Thyroid gland (tissue), 4 donors: ENCODE results near the gene FBXO41. TPM values are rescaled to one million over a fixed set of nuclear protein-coding genes. Genes with fewer than 3 reads are reported as not detected.

ENCODE experiments used
- DNase-seq, 2 donors: peaks; one replicate each; pipeline ENCODE4 v3.0.0-alpha.2; 2019
- H3K27ac ChIP-seq, 3 donors: fragments of 200-600 bp; sonication (generic); 1 replicate in 2 of 3; 2 replicates in 1 of 3; pipeline ENCODE4 v1.5.1; 2016 to 2019; ENCODE audit warnings: mild to moderate bottlenecking in 1 of 3, moderate library complexity in 1 of 3
- H3K27me3 ChIP-seq: fragments of 200-600 bp; sonication (generic); one replicate; pipeline ENCODE4 v1.5.1; 2019
- H3K36me3 ChIP-seq, 2 donors: fragments of 200-600 bp; sonication (generic); one replicate each; pipeline ENCODE4 v1.5.1; 2016 to 2019
- H3K4me1 ChIP-seq, 2 donors: fragments of 200-600 bp; sonication (generic); one replicate each; pipeline ENCODE4 v1.5.1; 2017 to 2019
- H3K4me3 ChIP-seq, 3 donors: fragments of 200-600 bp; sonication (generic); replicated peaks in 1 of 3; 1 replicate in 2 of 3; 2 replicates in 1 of 3; pipeline ENCODE4 v1.5.1; 2016; ENCODE audit warnings: mild to moderate bottlenecking in 1 of 3
- H3K9me3 ChIP-seq: fragments of 200-600 bp; sonication (generic); one replicate; pipeline ENCODE4 v1.5.1; 2017
- POLR2A ChIP-seq, 2 donors: fragments of 450-650 bp; IDR thresholded peaks; one replicate each; pipeline ENCODE4 v1.6.1; 2017; ENCODE audit warnings: antibody characterized with exemption in 2 of 2, mild to moderate bottlenecking in 2 of 2, moderate library complexity in 1 of 2
- WGBS, 2 donors: methylation state at CpG; one replicate each; pipeline ENCODE4 v1.1.5; 2017; 5-methylcytosine and 5-hydroxymethylcytosine counted together
- intact Hi-C: fragments of 100-400 bp; cut with DNase I; formaldehyde crosslinking; loops from one replicate; pipeline ENCODE4 v1.15.1; 2023
- total RNA-seq, 4 donors: library from RNA; depleted of rRNA; stranded (reverse); fragments of >200 nt; gene quantifications; one replicate each; pipeline ENCODE4 v1.2.3, GENCODE V29; 2016
- TF ChIP-seq, protein P1 (sequence below), 6 experiments: fragments of 200-600 bp in 3 of 6; fragments of 450-650 bp in 3 of 6; sonication (generic) in 3 of 6; IDR thresholded peaks; one replicate each; pipeline ENCODE4 v1.5.1; 2016 to 2019; ENCODE audit warnings: antibody characterized with exemption in 6 of 6, mild to moderate bottlenecking in 2 of 6, inconsistent platforms in 1 of 6, moderate library complexity in 1 of 6

Gene FBXO41
- total RNA-seq, 4 donors from 2014 or later = 0.79 to 3.8 (median 1.3) TPM

DNA sequence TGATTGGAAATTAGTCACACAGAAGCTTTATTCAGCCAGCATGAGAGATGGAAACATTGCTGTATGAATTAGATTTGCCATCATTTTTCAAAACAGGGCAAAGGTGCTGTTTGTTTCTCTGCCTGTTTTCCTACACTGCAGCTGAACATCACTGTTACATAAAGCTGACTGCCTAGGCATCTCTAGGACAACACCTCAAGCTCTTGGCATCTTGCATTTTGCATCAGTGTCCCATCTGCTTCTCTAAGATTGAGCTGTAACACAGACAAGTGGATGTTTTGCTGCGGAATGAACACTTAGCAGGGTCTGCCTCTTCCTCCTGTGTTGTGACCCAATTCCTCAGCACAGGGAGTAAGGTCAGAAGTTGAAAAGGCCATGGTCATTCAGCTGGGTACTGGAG, 45.3 kb downstream of the FBXO41 start:
- WGBS, 2 donors = 82 to 87% methylated on average over 1 of the region's 1 CpG
- DNase-seq = no peak
- intact Hi-C loops = loop anchor here (10.0 kb wide), 1 partner anchor 164 kb away; the partner anchor contains the start of gene SFXN5
- Histone ChIP-seq H3K9me3 (no peaks in the 10 kb centered on the region), H3K4me1 (peaks cover 8 to 10% of the 10 kb centered on the region in 2 donors), H3K27me3 (no peaks in the 10 kb centered on the region), H3K27ac (no peak overlapping the region), H3K36me3 (peaks cover 12 to 28% of the 10 kb centered on the region in 2 donors), H3K4me3 (no peak overlapping the region)
- TF ChIP-seq POLR2A (IDR thresholded peaks at IDR 0.05) = no peak
- TF ChIP-seq, protein P1, sequence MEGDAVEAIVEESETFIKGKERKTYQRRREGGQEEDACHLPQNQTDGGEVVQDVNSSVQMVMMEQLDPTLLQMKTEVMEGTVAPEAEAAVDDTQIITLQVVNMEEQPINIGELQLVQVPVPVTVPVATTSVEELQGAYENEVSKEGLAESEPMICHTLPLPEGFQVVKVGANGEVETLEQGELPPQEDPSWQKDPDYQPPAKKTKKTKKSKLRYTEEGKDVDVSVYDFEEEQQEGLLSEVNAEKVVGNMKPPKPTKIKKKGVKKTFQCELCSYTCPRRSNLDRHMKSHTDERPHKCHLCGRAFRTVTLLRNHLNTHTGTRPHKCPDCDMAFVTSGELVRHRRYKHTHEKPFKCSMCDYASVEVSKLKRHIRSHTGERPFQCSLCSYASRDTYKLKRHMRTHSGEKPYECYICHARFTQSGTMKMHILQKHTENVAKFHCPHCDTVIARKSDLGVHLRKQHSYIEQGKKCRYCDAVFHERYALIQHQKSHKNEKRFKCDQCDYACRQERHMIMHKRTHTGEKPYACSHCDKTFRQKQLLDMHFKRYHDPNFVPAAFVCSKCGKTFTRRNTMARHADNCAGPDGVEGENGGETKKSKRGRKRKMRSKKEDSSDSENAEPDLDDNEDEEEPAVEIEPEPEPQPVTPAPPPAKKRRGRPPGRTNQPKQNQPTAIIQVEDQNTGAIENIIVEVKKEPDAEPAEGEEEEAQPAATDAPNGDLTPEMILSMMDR (IDR thresholded peaks at IDR 0.05) = no peak

DNA sequence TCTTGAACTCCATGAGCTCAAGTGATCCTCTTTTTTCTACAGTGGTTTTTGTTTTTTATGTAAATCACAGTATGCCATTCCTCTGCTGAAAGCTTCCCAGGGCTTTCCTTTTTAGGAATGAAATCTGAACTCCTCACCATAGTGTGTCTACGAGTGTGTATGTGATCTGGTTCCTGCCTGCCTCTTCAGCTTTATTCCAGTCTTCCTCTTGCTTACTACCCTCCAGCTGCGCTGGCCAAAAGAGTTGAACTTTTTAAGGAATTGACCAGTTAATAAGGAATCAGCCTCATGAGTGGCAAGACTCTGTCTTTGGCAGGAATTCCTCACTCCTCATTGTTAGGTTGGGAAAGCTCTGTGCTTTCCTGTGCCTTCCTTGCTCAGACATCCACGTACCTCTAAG, 46.1 kb downstream of the FBXO41 start:
- Histone ChIP-seq H3K4me1 (peaks cover 8 to 10% of the 10 kb centered on the region in 2 donors), H3K36me3 (peaks cover 5 to 21% of the 10 kb centered on the region in 2 donors), H3K4me3 (no peak overlapping the region), H3K9me3 (no peaks in the 10 kb centered on the region), H3K27me3 (no peaks in the 10 kb centered on the region), H3K27ac (no peak overlapping the region)
- no peak for DNase-seq
- WGBS, 2 donors = 77 to 83% methylated on average over 3 of the region's 3 CpGs
- intact Hi-C loops = loop anchor here (10.0 kb wide), 1 partner anchor 163 kb away; the partner anchor contains the start of gene SFXN5
- TF ChIP-seq, protein P1 (IDR thresholded peaks at IDR 0.05) = no peak
- TF ChIP-seq POLR2A (IDR thresholded peaks at IDR 0.05) = no peak

DNA sequence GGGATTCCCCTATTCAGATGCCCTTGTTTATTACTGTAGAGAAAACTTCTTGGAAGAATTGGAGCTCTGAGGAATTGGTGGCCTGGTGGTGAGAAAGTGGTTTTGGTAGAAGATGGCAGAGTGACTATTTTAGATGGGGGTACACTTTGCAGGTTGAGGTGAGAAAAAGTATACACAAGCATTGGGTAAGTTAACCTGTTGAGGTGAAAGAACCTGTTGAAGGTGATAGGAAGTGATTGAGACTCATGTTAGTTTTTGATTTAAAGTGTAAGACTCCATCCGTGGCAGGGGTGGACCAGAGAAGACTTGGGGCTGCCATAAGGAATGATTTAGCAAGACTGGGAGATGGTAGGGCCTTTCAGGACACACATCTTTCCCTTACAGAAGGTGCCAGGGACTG, 47.1 kb downstream of the FBXO41 start:
- Histone ChIP-seq H3K4me3 (no peak overlapping the region), H3K9me3 (no peaks in the 10 kb centered on the region), H3K27ac (no peak overlapping the region), H3K4me1 (peaks cover 12 to 13% of the 10 kb centered on the region in 2 donors), H3K27me3 (no peaks in the 10 kb centered on the region), H3K36me3 (peaks cover 0 to 13% of the 10 kb centered on the region in 2 donors)
- 73 to 75% methylated on average over 1 of the region's 1 CpG for WGBS, 2 donors
- intact Hi-C loops = loop anchor here (10.0 kb wide), 1 partner anchor 162 kb away; the partner anchor contains the start of gene SFXN5
- TF ChIP-seq, protein P1 (IDR thresholded peaks at IDR 0.05) = no peak
- no peak for DNase-seq

DNA sequence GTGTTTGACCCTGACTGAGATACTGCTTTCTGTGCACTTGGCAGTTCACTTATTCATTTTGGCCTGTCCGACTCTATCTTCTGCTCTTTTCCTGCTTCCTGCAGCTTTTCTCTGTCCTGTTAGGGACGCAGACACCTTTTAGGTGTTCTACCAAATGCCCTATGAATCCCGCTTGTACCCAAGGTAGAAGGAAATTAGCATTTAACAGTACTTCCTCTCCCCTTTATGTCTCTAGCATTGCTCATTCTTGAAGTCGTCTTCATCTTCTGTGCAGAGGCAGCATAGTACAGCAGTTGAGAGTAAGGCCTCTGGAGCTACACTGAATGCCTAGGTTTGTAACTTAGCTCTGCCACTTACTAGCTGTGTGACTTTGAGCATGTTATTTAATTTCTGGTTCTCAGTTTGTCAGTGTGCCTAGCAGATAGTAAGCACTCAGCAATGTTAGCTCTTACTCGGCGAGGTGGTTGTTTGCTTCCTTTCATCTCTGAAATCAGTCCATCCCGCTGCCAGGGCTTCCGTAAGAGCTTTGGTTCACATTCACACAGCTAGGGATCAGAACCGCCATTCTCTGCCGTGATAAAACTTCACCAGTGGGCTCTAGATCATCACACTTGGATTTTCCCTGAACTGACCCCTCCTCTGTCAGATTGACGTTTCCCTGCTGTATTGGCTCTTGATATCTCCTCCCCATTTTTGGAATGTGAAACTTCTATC, 48.8 kb downstream of the FBXO41 start:
- Histone ChIP-seq H3K4me3 (peak overlapping the region in 1 of 3 donors; percentile 69), H3K9me3 (no peaks in the 10 kb centered on the region), H3K27me3 (no peaks in the 10 kb centered on the region), H3K4me1 (peaks cover 12 to 13% of the 10 kb centered on the region in 2 donors), H3K27ac (peak overlapping the region in 1 of 3 donors; percentile 99), H3K36me3 (peaks cover 0 to 11% of the 10 kb centered on the region in 2 donors)
- no peak for DNase-seq
- TF ChIP-seq, protein P1 (IDR thresholded peaks at IDR 0.05) = no peak
- TF ChIP-seq POLR2A (IDR thresholded peaks at IDR 0.05) = no peak
- 68 to 75% methylated on average over 11 of the region's 11 CpGs for WGBS, 2 donors
- intact Hi-C loops = loop anchor here (10.0 kb wide), 1 partner anchor 161 kb away; the partner anchor contains the start of gene SFXN5
